SK-N-SH (cell line): ENCODE measurements around the gene CRMP1. TPM values are rescaled to one million over a fixed set of nuclear protein-coding genes. Genes with fewer than 3 reads are reported as not detected.

Source experiments
- CTCF ChIA-PET: fragments of 300-600, 350-600 bp; formaldehyde crosslinking; extraction: SDS; loops from one replicate; lab custom pipeline; 2021; lab: Yijun Ruan, JAX
- POLR2A ChIA-PET: fragments of 350-600 bp; sonication (Branson Sonifier 250); formaldehyde crosslinking; extraction: SDS; loops from one replicate; lab custom pipeline; 2020; ENCODE audit warnings: antibody characterized with exemption, inconsistent platforms; lab: Yijun Ruan, JAX
- DNase-seq: peaks from one replicate; pipeline ENCODE4 v3.0.0; 2012
- H2AFZ ChIP-seq: fragments of 200-600 bp; sonication (generic); 2 replicates; pipeline ENCODE4 v1.8.1; 2016; ENCODE audit warnings: antibody characterized with exemption, mild to moderate bottlenecking, low read depth
- H3F3A ChIP-seq: fragments of 200-600 bp; sonication (generic); replicated peaks from 2 replicates; pipeline ENCODE3; 2016; ENCODE audit warnings: antibody characterized with exemption, mild to moderate bottlenecking; ENCODE audit not compliant: insufficient read depth
- H3K27ac ChIP-seq, 2 experiments: fragments of 200-500 bp in 1 of 2; fragments of 200-600 bp in 1 of 2; sonication (Bioruptor generic) in 1 of 2; sonication (generic), shearing (Covaris generic) in 1 of 2; 2 replicates each; pipeline versions ENCODE4 v1.5.1 to v1.6.1; 2014 to 2016; ENCODE audit warnings: low read depth in 2 of 2, inconsistent platforms in 1 of 2, low read length in 1 of 2, mild to moderate bottlenecking in 1 of 2, mixed read lengths in 1 of 2
- H3K27me3 ChIP-seq: fragments of 200-600 bp; sonication (generic), shearing (Covaris generic); 2 replicates; pipeline ENCODE4 v1.6.1; 2016; ENCODE audit warnings: mixed run types; ENCODE audit not compliant: insufficient read depth
- H3K36me3 ChIP-seq, 2 experiments: fragments of 200-500 bp in 1 of 2; fragments of 200-600 bp in 1 of 2; sonication (Bioruptor generic) in 1 of 2; sonication (generic) in 1 of 2; replicated peaks in 1 of 2; 2 replicates each; pipeline versions ENCODE3 to v1.5.1; 2014 to 2016; ENCODE audit warnings: low read length in 1 of 2, mild to moderate bottlenecking in 1 of 2; ENCODE audit not compliant: insufficient read depth in 2 of 2, control insufficient read depth in 1 of 2
- H3K4me1 ChIP-seq, 2 experiments: fragments of 200-500 bp in 1 of 2; fragments of 200-600 bp in 1 of 2; sonication (Bioruptor generic) in 1 of 2; sonication (generic), shearing (Covaris generic) in 1 of 2; 2 replicates each; pipeline versions ENCODE4 v1.5.1 to v1.6.1; 2014 to 2016; ENCODE audit warnings: low read depth in 1 of 2, low read length in 1 of 2, mixed run types in 1 of 2; ENCODE audit not compliant: insufficient read depth in 2 of 2, control insufficient read depth in 1 of 2
- H3K4me2 ChIP-seq: fragments of 200-600 bp; sonication (generic), shearing (Covaris generic); 2 replicates; pipeline ENCODE4 v1.6.1; 2017; ENCODE audit warnings: mixed run types
- H3K4me3 ChIP-seq, 2 experiments: fragments of 200-500 bp in 1 of 2; fragments of 200-600 bp in 1 of 2; sonication (Bioruptor generic) in 1 of 2; sonication (generic), shearing (Covaris generic) in 1 of 2; 2 replicates each; pipeline versions ENCODE4 v1.5.1 to v1.8.1; 2014 to 2016; ENCODE audit warnings: low read depth in 2 of 2, inconsistent platforms in 1 of 2, low read length in 1 of 2, mild to moderate bottlenecking in 1 of 2, mixed read lengths in 1 of 2, moderate library complexity in 1 of 2
- H3K79me2 ChIP-seq: fragments of 200-600 bp; sonication (generic); 2 replicates; pipeline ENCODE4 v1.8.1; 2017; ENCODE audit warnings: mild to moderate bottlenecking; ENCODE audit not compliant: insufficient read depth
- H3K9ac ChIP-seq: fragments of 200-600 bp; sonication (generic); 2 replicates; pipeline ENCODE4 v1.6.1; 2017; ENCODE audit warnings: mixed run types
- H3K9me2 ChIP-seq: fragments of 200-600 bp; sonication (generic); 2 replicates; pipeline ENCODE4 v1.6.1; 2017; ENCODE audit warnings: mixed run types
- H3K9me3 ChIP-seq: fragments of 200-600 bp; sonication (generic); 2 replicates; pipeline ENCODE4 v1.6.1; 2017; ENCODE audit warnings: mixed run types, mild to moderate bottlenecking, moderate library complexity
- H4K20me1 ChIP-seq: fragments of 200-600 bp; sonication (generic); 2 replicates; pipeline ENCODE4 v1.6.1; 2017; ENCODE audit warnings: mild to moderate bottlenecking, mixed run types; ENCODE audit not compliant: insufficient read depth
- CHD2 ChIP-seq: fragments of 150-350 bp; IDR thresholded peaks from 2 replicates; pipeline ENCODE4 v1.6.1; 2018; ENCODE audit warnings: low read length; ENCODE audit not compliant: partially characterized antibody
- ELF1 ChIP-seq: IDR thresholded peaks from 2 replicates; pipeline ENCODE4 v1.4.0; 2012
- EP300 ChIP-seq, 2 experiments: IDR thresholded peaks; 2 replicates each; pipeline versions ENCODE4 v1.4.0 to v1.6.1; 2012; ENCODE audit warnings: borderline replicate concordance in 1 of 2, low read depth in 1 of 2, low read length in 1 of 2
- FOSL2 ChIP-seq: IDR thresholded peaks from 2 replicates; pipeline ENCODE4 v1.4.0; 2012; ENCODE audit warnings: low read depth, mild to moderate bottlenecking, moderate library complexity, borderline replicate concordance
- FOXJ3 ChIP-seq: sonication (generic); formaldehyde crosslinking; IDR thresholded peaks from 2 replicates; pipeline ENCODE4 v1.5.1; 2020; ENCODE audit warnings: mild to moderate bottlenecking, missing genetic modification reagents
- FOXM1 ChIP-seq: IDR thresholded peaks from 2 replicates; pipeline ENCODE4 v1.4.0; 2012; ENCODE audit warnings: low read depth, mild to moderate bottlenecking
- GABPA ChIP-seq: IDR thresholded peaks from 2 replicates; pipeline ENCODE4 v1.4.0; 2012; ENCODE audit warnings: low read depth, mild to moderate bottlenecking
- GATA2 ChIP-seq: sonication (generic); formaldehyde crosslinking; IDR thresholded peaks from 2 replicates; pipeline ENCODE4 v1.5.0; 2020; ENCODE audit warnings: mild to moderate bottlenecking, missing genetic modification reagents
- JUND ChIP-seq: IDR thresholded peaks from 2 replicates; pipeline ENCODE4 v1.4.0; 2012
- MEF2A ChIP-seq: IDR thresholded peaks from 2 replicates; pipeline ENCODE4 v1.4.0; 2012; ENCODE audit warnings: low read depth, borderline replicate concordance
- MXI1 ChIP-seq: IDR thresholded peaks from 2 replicates; pipeline ENCODE4 v1.6.1; 2012; ENCODE audit warnings: mild to moderate bottlenecking, low read depth, low read length, improper control_type of control experiment
- NFIC ChIP-seq: IDR thresholded peaks from 2 replicates; pipeline ENCODE4 v1.4.0; 2012; ENCODE audit warnings: borderline replicate concordance
- POLR2AphosphoS5 ChIP-seq: IDR thresholded peaks from 2 replicates; pipeline ENCODE4 v1.6.1; 2012; ENCODE audit warnings: low read depth, low read length
- RAD21 ChIP-seq: IDR thresholded peaks from 2 replicates; pipeline ENCODE4 v1.6.1; 2012; ENCODE audit warnings: mild to moderate bottlenecking, low read length
- RCOR1 ChIP-seq: fragments of 150-350 bp; IDR thresholded peaks from 2 replicates; pipeline ENCODE4 v1.6.1; 2017; ENCODE audit warnings: antibody characterized with exemption, low read length
- YY1 ChIP-seq: IDR thresholded peaks from 2 replicates; pipeline ENCODE4 v1.4.0; 2012; ENCODE audit warnings: low read depth, mild to moderate bottlenecking
- WGBS: methylation state at CpG from one replicate; pipeline ENCODE4 v1.1.6; 2017; ENCODE audit warnings: low lambda C conversion rate; 5-methylcytosine and 5-hydroxymethylcytosine counted together
- polyA plus RNA-seq, 3 experiments: library from polyadenylated mRNA; depleted of rRNA; stranded (reverse); fragments of >200 nt; gene quantifications; 2 replicates each; pipeline ENCODE4 v1.2.3, GENCODE V29; 2012
- TF ChIP-seq, protein P1 (sequence below): IDR thresholded peaks from 2 replicates; pipeline ENCODE4 v1.6.1; 2012; ENCODE audit warnings: mild to moderate bottlenecking, low read depth, low read length, moderate library complexity
- TF ChIP-seq, protein P2 (sequence below): fragments of 150-350 bp; IDR thresholded peaks from 2 replicates; pipeline ENCODE4 v1.6.1; 2017; ENCODE audit warnings: antibody characterized with exemption, low read length, low read depth, borderline replicate concordance
- TF ChIP-seq, protein P3 (sequence below): IDR thresholded peaks from 2 replicates; pipeline ENCODE4 v1.4.0; 2012; ENCODE audit warnings: low read depth, borderline replicate concordance

The CRMP1 gene
- polyA plus RNA-seq, 1 of the 3 experiments (the other 2 are of a cell fraction) = 3.4 TPM

DNA sequence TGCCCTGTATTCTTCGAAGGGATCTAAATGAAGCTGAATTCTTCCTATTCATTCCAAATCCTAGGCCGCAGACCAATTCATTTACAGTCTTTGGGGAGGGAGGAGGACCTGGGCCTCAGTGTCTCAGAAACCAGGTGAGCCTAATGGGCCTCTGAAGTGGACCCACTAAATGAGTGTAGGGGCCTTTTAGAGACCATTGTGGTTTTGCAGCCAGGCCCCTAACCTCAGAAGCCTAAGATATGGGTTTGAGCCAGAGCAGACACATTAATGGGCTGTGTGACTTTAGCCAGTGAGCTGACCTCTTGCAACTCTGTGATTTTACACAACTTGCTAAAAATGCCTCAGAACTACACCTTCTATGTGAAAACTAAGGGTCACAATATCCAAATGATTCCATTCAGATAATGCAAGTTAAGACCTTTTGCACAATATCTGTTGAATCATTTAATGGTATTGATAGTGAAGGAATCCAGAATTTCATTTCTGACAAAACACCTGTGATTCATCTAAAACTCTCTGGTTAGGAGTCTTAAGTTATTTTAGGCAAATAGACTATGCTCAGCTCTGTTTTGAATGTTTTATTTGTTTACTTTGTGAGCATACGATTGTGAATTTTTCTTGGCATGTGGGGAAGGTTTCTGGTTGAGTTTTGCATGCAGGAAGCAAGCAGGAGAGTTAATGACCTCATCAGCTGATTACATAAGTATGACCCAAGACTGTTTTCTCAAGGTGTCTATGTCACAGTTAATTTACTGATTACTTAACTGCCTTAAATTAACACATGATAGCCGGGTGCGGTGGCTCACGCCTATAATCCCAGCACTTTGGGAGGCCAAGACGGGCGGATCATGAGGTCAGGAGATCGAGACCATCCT, 106.8 kb downstream of the CRMP1 start:
- ChIA-PET POLR2A (no interaction called here), CTCF (interaction anchor here (0.9 to 2.9 kb wide), 3 partner anchors 9 to 735 kb away, joined by 3 to 12 read pairs (median 3); no protein-coding TSS in a partner anchor)
- Histone ChIP-seq H3K79me2 (no peaks in the 10 kb centered on the region), H3K9me3 (no peaks in the 10 kb centered on the region), H3K4me3 (no peak overlapping the region), H3K27ac (no peak overlapping the region), H4K20me1 (no peaks in the 10 kb centered on the region), H3K4me1 (no peaks in the 10 kb centered on the region), H3K9ac (no peak overlapping the region), H3K9me2 (no peaks in the 10 kb centered on the region), H3K36me3 (peaks cover 9 to 30% of the 10 kb centered on the region in 2 experiments), H3K4me2 (no peak overlapping the region), H3K27me3 (no peaks in the 10 kb centered on the region), H2AFZ (no peak overlapping the region), H3F3A (no peaks in the 10 kb centered on the region)
- DNase-seq = no peak
- 96% methylated on average over 9 of the region's 9 CpGs for WGBS
- TF ChIP-seq, protein P1, sequence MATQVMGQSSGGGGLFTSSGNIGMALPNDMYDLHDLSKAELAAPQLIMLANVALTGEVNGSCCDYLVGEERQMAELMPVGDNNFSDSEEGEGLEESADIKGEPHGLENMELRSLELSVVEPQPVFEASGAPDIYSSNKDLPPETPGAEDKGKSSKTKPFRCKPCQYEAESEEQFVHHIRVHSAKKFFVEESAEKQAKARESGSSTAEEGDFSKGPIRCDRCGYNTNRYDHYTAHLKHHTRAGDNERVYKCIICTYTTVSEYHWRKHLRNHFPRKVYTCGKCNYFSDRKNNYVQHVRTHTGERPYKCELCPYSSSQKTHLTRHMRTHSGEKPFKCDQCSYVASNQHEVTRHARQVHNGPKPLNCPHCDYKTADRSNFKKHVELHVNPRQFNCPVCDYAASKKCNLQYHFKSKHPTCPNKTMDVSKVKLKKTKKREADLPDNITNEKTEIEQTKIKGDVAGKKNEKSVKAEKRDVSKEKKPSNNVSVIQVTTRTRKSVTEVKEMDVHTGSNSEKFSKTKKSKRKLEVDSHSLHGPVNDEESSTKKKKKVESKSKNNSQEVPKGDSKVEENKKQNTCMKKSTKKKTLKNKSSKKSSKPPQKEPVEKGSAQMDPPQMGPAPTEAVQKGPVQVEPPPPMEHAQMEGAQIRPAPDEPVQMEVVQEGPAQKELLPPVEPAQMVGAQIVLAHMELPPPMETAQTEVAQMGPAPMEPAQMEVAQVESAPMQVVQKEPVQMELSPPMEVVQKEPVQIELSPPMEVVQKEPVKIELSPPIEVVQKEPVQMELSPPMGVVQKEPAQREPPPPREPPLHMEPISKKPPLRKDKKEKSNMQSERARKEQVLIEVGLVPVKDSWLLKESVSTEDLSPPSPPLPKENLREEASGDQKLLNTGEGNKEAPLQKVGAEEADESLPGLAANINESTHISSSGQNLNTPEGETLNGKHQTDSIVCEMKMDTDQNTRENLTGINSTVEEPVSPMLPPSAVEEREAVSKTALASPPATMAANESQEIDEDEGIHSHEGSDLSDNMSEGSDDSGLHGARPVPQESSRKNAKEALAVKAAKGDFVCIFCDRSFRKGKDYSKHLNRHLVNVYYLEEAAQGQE = no peak
- TF ChIP-seq MEF2A = no peak
- TF ChIP-seq POLR2AphosphoS5 = no peak
- TF ChIP-seq, protein P2, sequence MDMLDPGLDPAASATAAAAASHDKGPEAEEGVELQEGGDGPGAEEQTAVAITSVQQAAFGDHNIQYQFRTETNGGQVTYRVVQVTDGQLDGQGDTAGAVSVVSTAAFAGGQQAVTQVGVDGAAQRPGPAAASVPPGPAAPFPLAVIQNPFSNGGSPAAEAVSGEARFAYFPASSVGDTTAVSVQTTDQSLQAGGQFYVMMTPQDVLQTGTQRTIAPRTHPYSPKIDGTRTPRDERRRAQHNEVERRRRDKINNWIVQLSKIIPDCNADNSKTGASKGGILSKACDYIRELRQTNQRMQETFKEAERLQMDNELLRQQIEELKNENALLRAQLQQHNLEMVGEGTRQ = no peak
- TF ChIP-seq FOSL2 = no peak
- TF ChIP-seq RAD21 = no peak
- no peak for TF ChIP-seq CHD2

DNA sequence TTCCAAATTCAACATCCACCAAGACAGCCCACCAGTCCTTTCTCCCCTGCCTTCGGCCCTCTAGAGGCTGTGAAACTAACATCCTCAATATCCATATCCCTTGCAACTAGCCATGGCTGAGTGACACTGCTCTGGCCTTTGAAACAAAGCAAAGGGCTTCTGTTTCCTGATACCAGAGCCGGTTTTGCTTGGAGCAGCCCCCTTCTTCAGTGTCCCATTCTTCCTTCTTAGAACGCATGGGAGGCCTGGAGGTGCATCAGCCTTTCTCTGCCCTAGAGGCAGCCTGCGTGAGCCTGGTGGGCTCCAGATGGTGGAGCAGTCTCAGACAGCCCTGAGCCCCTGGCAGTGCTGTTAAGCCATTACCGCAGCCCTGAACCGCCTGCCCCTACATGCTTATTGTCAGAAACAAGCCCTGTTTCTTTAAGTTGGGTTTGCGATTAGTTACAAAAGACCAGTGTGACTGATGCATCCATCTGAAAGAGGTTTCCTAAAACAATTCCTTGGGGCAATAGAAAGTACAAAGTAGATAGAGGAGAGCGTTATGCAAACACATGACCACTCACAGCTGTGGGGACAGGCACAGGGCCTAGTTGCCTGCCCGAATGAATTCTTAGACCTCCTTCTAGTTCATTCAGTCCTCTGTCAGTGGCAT, 107.8 kb downstream of the CRMP1 start:
- Histone ChIP-seq H3K36me3 (peaks cover 14 to 30% of the 10 kb centered on the region in 2 experiments), H3K27me3 (no peaks in the 10 kb centered on the region), H3K9ac (no peak overlapping the region), H3F3A (no peaks in the 10 kb centered on the region), H3K4me1 (no peaks in the 10 kb centered on the region), H3K79me2 (no peaks in the 10 kb centered on the region), H3K9me2 (no peaks in the 10 kb centered on the region), H2AFZ (no peak overlapping the region), H3K27ac (no peak overlapping the region), H3K4me3 (no peak overlapping the region), H3K4me2 (no peak overlapping the region), H3K9me3 (no peaks in the 10 kb centered on the region), H4K20me1 (no peaks in the 10 kb centered on the region)
- DNase-seq = no peak
- ChIA-PET CTCF (interaction anchor here (0.9 to 2.9 kb wide), 3 partner anchors 8 to 734 kb away, joined by 3 to 12 read pairs (median 3); no protein-coding TSS in a partner anchor), POLR2A (interaction anchor here (0.7 kb wide), 1 partner anchor 437 kb away, joined by 3 read pairs; no protein-coding TSS in a partner anchor)
- 88% methylated on average over 7 of the region's 9 CpGs for WGBS
- TF ChIP-seq JUND (no peak), YY1 (no peak), GATA2 (CRISPR knock-in tag) (no peak), FOXM1 (no peak), MXI1 (no peak), ELF1 (no peak), NFIC (no peak), FOXJ3 (CRISPR knock-in tag) (no peak), MEF2A (no peak), RCOR1 (no peak), EP300 (IDR thresholded peaks at IDR 0.05; ENCODE audit: borderline replicate concordance in 1 of 2, low read depth in 1 of 2, low read length in 1 of 2) (no peak), GABPA (no peak)
- TF ChIP-seq, protein P3, sequence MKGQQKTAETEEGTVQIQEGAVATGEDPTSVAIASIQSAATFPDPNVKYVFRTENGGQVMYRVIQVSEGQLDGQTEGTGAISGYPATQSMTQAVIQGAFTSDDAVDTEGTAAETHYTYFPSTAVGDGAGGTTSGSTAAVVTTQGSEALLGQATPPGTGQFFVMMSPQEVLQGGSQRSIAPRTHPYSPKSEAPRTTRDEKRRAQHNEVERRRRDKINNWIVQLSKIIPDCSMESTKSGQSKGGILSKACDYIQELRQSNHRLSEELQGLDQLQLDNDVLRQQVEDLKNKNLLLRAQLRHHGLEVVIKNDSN = no peak
- TF ChIP-seq, protein P2 = no peak
